GM19328 (cell line): Measurements from ENCODE around the gene NRCAM.
"Not testable (repeated sequence)": the region's sequence is repeated elsewhere in the genome, so short reads cannot be mapped to it uniquely, and the experiment has no call there.

ENCODE experiments used
- ATAC-seq: cut with Tn5 transposase; IDR thresholded peaks from one replicate; pipeline ENCODE4 v1.9.1; 2021; ENCODE audit warnings: mild to moderate bottlenecking, moderate library complexity; ENCODE audit not compliant: unreplicated experiment

NRCAM gene

DNA sequence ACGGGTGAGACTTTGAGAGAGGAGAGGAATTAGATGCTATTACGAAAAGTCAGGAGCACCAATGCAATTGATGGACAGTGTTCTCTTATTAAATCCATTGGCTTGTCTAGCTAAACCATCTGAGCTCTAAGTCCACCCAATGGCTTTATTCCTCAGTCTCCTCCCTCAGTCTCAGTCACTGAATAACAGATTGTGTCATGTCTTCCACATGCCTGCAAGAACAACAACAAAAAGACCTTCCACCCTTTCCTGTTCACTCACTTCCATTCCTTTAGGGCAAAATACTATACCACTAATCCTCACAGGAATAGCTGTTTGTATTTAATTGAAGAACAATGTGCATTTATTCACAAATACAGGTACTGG lies 171.2 kb downstream of the NRCAM start:
- no peak for ATAC-seq

DNA sequence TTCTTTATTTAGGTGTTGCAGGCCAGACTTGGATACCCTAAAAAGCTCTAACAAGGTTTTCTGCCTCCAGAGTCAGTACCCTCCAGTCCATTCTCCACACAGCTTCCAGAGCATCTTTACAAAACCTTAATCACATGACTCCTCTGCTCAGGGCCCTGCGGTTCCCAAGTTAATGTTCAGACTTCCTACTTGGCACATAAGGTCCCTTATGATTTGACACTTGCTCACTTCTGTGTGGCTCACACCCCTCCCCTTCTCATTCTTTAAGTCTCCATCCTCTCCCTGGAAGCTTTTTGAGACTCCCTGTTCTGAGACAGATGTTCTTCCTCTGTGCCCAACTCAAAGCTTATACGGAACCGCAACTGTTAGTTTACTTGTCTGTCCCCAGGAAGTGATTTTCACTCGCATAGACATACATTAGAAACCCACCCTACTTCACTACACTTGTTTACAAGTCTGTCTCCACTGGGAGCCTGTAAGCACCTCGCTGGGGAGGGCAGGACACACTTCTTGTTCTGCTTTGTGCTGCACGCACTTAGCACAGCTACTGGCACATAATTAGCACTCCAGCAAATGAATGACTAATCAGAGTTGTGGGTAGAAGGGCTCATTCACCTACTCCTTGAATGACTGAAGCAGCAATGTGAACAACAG lies 171.8 kb downstream of the NRCAM start:
- ATAC-seq: no peak

DNA sequence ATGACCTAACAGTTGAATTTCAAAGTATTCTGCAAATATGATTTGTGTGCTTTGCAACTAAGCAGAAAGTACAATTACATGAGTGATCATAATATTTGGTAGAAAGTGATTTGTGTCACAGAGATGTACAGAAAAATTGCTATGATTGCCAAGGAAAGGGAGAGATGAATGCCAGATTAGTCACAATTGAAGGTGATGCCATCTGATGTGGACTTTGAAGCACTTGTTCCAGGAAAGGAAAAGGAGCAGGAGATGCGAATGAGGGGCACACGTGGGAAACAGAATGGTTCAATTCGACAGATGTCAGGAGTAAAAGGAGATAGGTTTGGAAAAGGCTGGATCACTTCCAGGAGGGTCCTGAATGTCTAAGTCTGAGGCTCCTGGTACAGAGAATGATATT lies 173.0 kb downstream of the NRCAM start:
- ATAC-seq: no peak

DNA sequence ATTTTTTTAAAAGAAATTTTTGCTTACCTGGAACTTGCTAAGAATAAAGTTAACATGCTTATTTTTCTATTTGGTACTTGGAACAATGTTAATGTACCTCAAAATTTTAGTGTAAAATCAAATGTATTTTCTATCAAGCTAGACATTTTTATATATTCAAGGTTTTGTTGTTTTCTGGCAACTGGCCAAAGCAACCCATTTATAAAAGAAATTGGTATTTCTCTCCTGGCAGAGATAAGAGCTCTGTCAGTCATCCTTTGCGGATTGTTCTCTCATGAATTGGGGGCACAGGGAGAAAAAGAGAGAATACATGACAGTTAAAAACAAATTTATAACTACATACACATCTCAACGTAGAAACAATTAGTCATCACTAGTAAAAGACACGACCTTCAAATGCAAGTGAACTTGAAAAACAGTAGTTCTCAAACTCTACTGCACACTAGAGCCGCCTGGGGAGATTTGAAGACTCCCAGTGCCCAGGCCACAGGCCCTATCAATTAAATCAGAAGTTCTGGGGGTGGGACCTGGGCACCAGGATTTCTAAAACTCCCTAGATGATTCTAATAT lies 173.7 kb downstream of the NRCAM start:
- no peak for ATAC-seq

DNA sequence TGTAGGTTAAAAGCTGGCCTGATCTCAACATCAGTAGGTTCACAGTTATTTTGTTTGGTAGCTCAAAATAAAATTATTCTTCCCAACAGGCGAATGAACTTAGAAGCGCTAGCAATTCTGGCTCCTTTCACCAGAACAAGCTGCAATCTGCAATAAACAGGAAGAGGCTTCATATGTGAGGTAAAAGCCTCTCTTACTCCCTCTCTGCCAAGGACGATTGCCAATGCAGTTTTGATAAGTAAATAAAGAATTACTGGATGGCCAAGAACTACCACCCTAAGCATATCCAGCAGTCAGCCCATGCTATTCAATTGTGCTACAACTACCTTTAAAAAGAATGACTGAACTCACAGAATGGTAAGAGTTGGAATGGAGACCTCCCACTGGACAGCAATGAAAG lies 176.1 kb downstream of the NRCAM start:
- no peak for ATAC-seq

DNA sequence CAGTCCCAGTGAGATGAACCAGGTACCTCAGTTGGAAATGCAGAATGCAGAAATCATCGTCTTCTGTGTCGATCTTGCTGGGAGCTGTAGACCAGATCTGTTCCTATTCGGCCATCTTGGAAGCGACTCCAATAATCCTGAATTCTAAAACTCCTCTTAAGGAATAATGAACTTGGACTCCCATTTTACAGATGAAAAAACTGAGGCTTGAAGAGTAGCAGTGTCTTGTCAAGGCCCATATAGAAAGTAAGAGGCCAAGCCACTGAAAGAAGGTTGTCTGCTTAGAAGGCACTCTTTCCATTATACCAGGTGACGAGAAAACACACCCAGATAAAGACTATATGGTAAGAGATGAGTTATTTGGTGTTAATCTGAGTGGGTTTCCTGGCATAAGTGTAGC lies 177.5 kb downstream of the NRCAM start:
- no peak for ATAC-seq

DNA sequence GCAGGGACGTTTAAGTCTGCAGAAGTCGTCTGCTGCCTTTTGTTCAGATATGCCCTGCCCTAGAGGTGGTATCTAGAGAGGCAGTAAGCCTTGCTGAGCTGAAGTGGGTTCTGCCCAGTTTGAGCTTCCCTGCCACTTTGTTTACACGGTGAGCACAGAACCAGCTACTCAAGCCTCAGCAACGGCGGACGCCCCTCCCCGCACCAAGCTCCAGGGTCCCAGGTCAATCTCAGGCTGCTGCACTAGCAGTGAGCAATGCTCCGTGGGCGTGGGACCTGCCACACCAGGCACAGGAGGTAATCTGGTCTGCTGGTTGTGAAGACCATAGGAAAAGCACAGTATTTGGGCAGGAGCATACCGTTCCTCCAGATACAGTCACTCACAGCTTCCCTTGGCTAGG lies 178.0 kb downstream of the NRCAM start:
- no peak for ATAC-seq

DNA sequence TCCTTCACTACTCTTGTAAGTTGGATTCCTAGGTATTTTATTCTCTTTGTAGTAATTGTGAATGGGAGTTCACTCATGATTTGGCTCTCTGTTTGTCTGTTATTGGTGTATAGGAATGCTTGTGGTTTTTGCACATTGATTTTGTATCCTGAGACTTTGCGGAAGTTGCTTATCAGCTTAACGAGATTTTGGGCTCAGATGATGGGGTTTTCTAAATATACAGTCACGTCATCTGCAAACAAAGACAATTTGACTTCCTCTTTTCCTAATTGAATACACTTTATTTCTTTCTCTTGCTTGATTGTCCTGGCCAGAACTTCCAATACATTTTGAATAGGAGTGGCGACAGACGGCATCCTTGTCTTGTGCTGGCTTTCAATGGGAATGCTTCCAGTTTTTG lies 181.8 kb downstream of the NRCAM start:
- not testable (repeated sequence) for ATAC-seq

DNA sequence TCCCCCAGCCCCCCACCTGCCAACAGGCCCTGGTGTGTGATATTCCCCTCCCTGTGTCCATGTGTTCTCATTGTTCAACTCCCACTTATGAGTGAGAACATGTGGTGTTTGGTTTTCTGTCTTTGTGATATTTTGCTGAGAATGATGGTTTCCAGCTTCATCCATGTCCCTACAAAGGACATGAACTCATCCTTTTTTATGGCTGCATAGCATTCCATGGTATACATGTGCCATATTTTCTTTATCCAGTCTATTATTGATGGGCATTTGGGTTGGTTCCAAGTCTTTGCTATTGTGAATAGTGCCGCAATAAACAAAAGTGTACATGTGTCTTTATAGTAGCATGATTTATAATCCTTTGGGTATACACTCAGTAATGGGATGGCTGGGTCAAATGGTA lies 183.3 kb downstream of the NRCAM start:
- not testable (repeated sequence) for ATAC-seq

DNA sequence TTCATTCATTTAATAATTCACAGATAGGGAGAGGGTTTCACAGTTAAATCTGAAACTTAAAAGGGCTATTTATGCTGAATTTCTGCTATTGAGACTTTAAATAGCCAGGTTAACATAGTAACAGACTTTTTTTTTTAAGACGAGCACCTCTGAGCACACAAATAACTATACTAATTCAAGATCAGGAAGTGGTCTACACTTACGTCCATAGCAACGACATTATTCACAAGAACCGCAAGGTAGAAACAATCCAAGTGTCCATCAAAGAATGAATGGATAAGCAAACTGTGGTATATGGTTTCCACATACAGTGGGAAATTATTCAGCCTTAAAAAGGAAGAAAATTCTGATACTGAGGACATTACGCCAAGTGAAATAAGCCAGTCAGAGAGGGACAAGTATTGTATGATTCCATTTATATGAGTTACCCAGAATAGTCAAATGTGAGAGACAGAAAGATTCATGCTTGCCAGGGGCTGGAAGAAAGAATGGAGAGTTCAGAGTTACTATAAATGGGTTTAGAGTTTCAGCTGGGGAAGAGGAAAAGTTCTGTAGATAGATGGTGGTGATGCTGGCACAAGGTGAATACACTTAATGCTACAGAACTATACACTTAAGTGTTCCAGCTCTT lies 185.7 kb downstream of the NRCAM start:
- ATAC-seq: no peak

DNA sequence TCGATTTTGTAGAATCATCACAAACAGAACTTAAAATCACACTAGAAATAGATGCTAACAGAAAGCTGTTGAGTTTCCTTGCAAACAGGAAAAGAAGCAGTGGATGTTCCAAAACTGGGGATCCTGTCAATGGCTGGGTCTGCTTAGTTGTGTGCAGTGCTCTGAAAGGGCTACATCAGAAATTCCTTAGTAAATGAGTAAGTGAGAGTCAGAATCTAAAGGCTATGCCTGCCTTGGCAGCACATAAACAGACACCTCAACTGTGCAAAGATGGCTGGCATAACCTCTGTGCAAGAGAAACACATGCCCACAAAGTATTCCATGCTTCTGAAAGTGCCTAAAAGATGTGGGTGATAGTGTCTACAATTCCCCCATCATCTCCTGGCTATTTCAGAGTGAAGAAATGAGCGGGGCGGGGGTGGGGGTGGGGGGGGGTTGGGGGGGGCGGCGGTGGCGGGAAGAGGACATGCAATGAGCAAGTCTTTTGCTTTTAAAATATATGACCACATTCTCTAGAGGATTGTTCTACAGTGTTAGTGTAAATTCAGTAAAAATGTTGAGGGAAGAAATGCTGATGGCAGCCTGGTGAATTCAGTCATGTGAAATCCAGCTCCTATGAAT lies 187.9 kb downstream of the NRCAM start:
- no peak for ATAC-seq

DNA sequence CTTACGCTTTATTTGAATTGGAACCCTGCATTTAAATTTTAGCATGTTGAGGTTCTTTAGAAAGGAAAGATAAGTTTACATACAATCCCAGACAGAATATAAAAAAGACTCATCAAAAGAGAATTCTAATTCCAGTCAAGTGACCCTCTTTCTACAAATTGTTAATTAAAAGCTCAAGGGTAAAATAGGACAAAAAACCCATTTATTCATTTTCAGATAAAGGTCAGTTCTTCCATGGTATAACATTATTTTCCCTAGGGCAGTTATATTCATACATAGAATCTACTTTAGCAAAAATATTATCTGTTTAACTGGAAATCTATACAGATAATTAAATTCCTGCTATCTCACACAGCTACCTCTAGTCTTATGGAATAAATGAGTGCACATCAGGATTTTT lies 188.6 kb downstream of the NRCAM start:
- ATAC-seq: no peak

DNA sequence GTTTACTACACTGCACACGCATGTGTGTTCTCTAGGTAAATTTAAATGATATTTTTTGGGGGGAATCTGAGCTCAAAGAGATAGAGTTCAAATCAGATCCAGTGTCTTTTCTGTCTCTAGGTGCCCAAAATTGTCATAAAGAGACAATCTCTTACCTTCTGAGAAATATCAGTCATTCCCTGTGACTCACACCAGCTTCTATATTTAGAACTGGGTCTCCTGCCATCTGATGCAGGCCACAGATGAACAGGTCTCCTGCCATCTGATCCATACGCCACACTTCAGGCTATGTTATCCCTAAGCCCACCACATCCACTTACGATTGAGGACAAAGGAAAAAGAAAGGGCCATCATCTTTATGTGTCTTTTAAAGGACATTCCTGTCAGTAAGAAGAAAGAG lies 189.7 kb downstream of the NRCAM start:
- ATAC-seq: no peak

DNA sequence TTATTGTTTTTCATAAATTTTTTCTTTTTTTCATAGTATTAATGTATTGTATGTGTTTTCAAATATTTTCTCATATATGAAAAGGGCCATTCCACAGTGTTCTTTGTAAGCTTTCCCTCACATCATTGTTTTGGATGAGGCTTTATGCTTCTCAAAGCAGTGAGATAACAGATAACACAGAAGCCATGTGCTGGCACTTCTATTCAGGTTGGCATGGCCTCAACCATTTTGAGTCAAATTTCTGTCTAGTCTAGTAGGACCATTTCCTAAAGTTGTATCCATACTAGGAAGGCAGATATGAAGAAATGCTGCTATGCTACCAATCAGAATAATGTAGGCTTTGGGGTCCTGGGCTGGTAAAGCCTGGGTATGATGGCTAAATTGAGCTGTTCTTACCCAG lies 190.2 kb downstream of the NRCAM start:
- no peak for ATAC-seq

DNA sequence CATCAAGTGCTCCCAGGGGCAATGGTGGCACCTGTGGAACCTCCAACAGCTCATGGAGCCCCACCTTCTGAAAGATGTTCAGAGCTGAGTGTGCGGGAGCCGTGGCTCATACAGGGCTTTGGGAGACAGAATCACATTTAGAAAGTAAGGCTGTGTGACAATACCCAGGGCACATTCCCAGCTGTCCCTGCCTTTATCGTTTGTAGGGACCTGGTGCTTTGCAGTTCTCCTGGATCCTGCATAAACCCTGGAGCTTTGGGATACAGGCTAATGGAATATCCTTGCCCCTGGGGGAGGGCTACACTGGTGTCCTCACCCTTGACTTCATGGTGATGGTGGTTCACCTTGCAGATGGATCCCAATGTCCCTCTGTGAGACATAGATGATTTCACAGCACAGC lies 191.2 kb downstream of the NRCAM start:
- no peak for ATAC-seq

DNA sequence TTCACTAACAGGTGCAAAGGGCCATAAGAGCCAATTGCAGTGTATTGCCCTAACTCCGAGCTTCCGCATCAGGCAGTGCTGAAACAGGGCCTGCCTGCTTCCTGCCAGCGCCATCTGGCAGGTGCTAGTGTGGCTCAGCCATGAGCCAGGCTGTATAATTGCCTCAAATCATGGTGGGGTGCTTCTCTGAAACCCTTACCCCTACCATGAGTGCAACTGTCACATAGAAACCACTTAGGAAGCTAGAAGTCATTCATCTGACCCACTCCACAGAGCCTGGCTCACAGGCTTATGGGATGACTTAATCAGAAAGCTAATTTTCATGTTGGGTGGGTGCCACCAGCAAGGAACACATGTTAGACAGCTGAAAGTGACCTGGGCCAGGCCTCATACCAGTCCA lies 192.8 kb downstream of the NRCAM start:
- no peak for ATAC-seq

DNA sequence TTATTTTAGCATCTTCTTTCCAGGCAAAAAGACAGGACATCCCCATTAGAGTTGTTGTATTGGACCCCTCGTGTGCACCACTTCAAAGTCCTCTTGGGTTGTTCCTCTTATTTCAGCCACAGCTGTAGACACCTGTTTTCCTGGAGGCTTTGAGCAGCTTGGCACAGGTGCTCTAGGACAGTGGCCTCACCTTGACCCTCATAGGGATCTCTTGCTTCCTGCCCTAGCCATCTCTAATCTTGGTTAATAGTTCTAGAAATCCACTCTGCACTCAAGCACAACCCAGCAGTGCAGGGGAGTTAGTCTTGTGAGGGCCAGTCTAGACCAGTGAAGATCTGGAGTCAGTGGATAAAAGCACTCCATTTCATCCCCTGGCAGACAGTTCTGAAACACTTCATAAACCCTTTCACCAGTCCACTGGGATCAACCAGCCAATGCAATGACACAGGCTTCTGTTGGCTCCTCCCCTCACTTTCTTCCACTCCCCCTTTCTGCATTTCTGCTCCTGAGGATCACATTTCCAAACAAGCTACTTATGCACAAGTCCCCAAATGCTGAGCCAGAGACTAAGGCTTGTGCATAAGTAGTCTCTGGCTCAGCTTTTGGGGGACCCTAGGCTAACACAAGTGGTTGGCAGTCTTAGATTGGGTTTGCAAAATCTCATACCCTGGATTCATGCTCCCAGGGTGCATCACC lies 194.5 kb downstream of the NRCAM start:
- ATAC-seq: no peak

DNA sequence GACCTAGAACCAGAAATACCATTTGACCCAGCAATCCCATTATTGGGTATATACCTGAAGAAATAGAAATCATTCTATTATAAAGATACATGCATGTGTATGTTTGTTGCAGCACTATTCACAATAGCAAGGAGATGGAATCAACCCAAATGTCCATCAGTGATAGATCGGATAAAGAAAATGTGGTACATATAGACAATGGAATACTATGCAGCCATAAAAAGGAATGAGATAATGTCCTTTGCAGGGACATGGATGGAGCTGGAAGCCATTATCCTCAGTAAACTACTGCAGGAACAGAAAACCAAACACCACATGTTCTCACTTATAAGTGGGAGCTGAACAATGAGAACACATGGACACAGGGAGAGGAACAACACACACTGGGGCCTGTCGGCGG lies 196.8 kb downstream of the NRCAM start:
- not testable (repeated sequence) for ATAC-seq

DNA sequence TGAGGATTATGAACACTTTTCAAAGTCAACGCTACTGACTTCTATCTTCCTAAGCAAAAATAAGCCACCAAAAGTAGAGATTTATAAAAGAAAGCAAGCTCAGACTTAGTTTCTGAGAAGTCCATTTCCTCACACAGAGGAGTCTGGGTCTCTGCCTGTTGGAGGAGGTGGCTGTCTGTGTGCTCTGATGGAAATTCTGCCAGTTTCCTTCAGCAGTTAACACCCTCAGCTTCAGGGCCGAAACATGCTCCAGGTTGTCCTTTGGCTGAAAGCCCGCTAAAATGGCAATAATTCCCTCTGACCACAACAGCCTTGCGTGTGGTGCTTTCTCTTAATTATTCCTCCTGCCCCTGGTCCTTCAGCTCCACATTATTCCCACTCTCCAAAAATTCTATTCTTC lies 198.3 kb downstream of the NRCAM start:
- no peak for ATAC-seq

DNA sequence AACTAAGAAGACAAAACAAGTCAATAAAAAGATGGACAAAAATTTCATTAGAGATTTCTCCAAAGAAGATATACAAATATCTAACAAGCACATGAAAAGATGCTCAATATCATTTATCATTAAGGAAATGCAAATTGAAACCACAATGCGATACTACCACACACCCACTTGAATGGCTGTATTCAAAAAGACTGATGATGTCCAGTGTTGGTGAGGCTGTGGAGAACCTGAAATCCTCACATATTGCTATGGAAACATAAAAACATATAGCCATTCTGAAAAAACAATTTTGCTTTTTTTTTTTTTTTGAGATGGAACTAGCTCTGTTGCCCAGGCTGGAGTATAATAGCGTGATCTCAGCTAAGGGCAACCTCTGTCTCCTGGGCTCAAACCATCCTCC lies 202.0 kb downstream of the NRCAM start:
- no peak for ATAC-seq

DNA sequence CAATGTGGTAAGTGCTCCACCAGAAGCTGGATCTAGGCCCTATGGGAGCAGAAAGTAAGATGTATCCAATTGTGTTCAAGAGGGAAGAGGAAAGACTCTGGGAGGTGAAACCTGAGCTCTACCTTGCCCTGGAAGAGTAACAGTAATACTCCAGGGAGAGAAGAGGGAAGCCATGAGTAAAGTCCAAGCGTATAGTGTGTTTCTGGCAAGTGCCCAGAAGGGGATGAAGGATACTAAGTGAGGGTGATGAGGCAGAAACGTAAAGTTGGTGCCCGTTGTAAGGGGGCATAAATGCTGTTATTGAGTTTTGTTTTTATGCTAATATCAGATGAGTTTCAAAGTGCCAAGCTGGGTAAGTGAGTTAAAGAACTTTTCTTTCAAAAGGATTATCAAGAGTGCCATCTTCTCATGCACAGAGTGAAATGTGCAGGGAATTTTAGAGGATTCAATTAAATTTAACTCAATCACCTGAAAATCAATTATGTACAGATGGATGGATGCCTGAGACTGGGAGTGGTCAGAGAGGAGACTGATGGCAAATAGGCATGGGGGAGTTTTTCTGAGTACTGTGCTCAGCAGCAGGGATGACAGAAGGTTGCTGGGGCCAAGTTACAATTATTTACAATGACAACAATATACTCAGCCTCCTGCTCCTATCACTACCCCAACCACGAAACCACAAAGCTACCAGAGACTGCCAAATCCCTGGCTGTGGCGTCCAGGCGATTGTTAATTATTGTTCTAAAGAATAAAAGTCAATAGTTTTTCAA lies 202.8 kb downstream of the NRCAM start:
- ATAC-seq: no peak
